A673 (cell line): ENCODE results near the gene COL5A1.

Source experiments
- EZH2 ChIP-seq: fragments of 200-600 bp; sonication (generic); IDR thresholded peaks from 2 replicates; pipeline ENCODE4 v1.6.1; 2017; ENCODE audit warnings: borderline replicate concordance, low read depth, mild to moderate bottlenecking, mixed read lengths, antibody characterized with exemption, low read length; ENCODE audit not compliant: poor library complexity, severe bottlenecking
- TF ChIP-seq, protein P1 (sequence below): fragments of 300-800, 200-600 bp; sonication (generic); conservative IDR thresholded peaks from 2 replicates; pipeline ENCODE4 v1.5.1; 2017; ENCODE audit warnings: low read depth, mild to moderate bottlenecking, antibody characterized with exemption, low read length, moderate library complexity, mixed read lengths

DNA sequence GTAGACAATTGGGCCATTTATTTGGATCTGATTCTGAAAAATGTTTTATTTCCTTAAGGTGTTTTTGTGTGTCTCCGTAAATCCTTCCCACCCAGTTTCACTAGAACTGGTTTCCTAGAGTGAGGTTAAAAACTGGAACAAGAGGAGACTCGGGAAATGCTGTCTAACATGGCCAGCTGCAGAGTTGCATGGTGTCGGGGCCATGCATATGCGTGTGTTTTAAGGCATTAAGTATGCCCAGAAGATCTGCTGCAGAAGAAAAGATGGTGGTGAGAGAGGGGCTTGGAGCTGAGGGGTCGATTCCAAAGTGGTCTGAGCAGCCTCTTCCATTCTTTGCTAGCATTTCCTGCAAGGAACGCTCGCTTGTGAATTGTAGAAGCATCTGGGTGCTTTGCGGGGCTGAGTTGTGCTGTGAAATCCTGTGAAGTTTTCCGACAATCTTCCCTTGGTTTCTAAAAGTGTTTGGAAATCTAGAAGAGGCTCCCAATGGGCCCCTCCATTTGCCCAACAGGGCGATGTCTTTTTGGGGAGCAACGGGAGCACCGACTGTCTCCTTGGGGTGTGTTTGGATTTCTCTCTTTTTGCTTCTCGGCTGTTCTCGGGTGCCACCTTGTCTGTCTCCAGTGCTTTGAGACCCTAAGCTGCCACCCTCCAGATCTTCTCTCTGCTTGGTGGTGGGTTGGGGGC lies 113.8 kb downstream of the COL5A1 start:
- TF ChIP-seq, protein P1, sequence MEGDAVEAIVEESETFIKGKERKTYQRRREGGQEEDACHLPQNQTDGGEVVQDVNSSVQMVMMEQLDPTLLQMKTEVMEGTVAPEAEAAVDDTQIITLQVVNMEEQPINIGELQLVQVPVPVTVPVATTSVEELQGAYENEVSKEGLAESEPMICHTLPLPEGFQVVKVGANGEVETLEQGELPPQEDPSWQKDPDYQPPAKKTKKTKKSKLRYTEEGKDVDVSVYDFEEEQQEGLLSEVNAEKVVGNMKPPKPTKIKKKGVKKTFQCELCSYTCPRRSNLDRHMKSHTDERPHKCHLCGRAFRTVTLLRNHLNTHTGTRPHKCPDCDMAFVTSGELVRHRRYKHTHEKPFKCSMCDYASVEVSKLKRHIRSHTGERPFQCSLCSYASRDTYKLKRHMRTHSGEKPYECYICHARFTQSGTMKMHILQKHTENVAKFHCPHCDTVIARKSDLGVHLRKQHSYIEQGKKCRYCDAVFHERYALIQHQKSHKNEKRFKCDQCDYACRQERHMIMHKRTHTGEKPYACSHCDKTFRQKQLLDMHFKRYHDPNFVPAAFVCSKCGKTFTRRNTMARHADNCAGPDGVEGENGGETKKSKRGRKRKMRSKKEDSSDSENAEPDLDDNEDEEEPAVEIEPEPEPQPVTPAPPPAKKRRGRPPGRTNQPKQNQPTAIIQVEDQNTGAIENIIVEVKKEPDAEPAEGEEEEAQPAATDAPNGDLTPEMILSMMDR = no peak
- TF ChIP-seq EZH2 = no peak
